HL-60 (cell line): ENCODE measurements around the gene SLCO1A2.

Experiments
- DNase-seq, 2 experiments: peaks; one replicate each; pipeline ENCODE4 v3.0.0-alpha.2; 2010 to 2020; ENCODE audit warnings: low read depth in 1 of 2, low spot score in 1 of 2
- H3K27ac ChIP-seq: fragments of 250-450 bp; sonication (Bioruptor Pico); replicated peaks from 2 replicates; pipeline ENCODE4 v1.5.1; 2020; ENCODE audit warnings: mild to moderate bottlenecking, moderate library complexity
- H3K27me3 ChIP-seq: fragments of 250-450 bp; sonication (Bioruptor Pico); 2 replicates; pipeline ENCODE4 v1.5.1; 2021; ENCODE audit warnings: mild to moderate bottlenecking, moderate library complexity; ENCODE audit not compliant: insufficient read depth, poor library complexity, severe bottlenecking
- H3K4me3 ChIP-seq: replicated peaks from 2 replicates; pipeline ENCODE4 v1.5.1; 2011; ENCODE audit warnings: mild to moderate bottlenecking, control low read depth, low read length; ENCODE audit not compliant: insufficient read depth
- CTCF ChIP-seq: IDR thresholded peaks from one replicate; pipeline ENCODE4 v1.5.1; 2011; ENCODE audit warnings: low read length, control low read depth, inconsistent platforms; ENCODE audit not compliant: insufficient read depth
- GABPA ChIP-seq: IDR thresholded peaks from 2 replicates; pipeline ENCODE4 v1.6.1; 2012; ENCODE audit warnings: low read depth
- POLR2AphosphoS5 ChIP-seq: IDR thresholded peaks from 2 replicates; pipeline ENCODE4 v1.6.1; 2012; ENCODE audit warnings: low read depth
- REST ChIP-seq: IDR thresholded peaks from 2 replicates; pipeline ENCODE4 v1.6.1; 2012; ENCODE audit warnings: low read depth; ENCODE audit not compliant: insufficient replicate concordance
- SPI1 ChIP-seq: IDR thresholded peaks from 2 replicates; pipeline ENCODE4 v1.6.1; 2012; ENCODE audit warnings: low read depth, mild to moderate bottlenecking, borderline replicate concordance

The SLCO1A2 gene

GRCh38 chr12:21324551-21324950 is 10.2 kb downstream of the SLCO1A2 start:
- Histone ChIP-seq H3K27me3 (no peaks in the 10 kb centered on the region), H3K4me3 (no peak overlapping the region), H3K27ac (no peak overlapping the region)
- DNase-seq = no peak
- TF ChIP-seq SPI1 = no peak
- TF ChIP-seq GABPA = no peak
- TF ChIP-seq CTCF = no peak
- no peak for TF ChIP-seq POLR2AphosphoS5
- no peak for TF ChIP-seq REST

- Histone ChIP-seq H3K4me3 (no peak overlapping the region), H3K27me3 (no peaks in the 10 kb centered on the region), H3K27ac (no peak overlapping the region)
- no peak for DNase-seq
- no peak for TF ChIP-seq CTCF
- TF ChIP-seq POLR2AphosphoS5 = no peak
- TF ChIP-seq REST = no peak
- TF ChIP-seq SPI1 = peak; percentile 20; the same call in 1 of the 2 replicates
These were observed 11.0 kb downstream of the SLCO1A2 start for GRCh38 chr12:21323736-21324135.

- no peak for DNase-seq
- H3K4me3 ChIP-seq = no peak overlapping the region
- H3K27ac ChIP-seq = no peak overlapping the region
- H3K27me3 ChIP-seq = no peaks in the 10 kb centered on the region
- TF ChIP-seq GABPA (no peak), CTCF (no peak)
These were observed 25.9 kb downstream of the SLCO1A2 start for GRCh38 chr12:21308785-21309184.

GRCh38 chr12:21305661-21306060 is 29.1 kb downstream of the SLCO1A2 start:
- H3K27me3 ChIP-seq = no peaks in the 10 kb centered on the region
- no peak overlapping the region for H3K4me3 ChIP-seq
- H3K27ac ChIP-seq = no peak overlapping the region
- no peak for DNase-seq
- TF ChIP-seq SPI1 = no peak
- TF ChIP-seq REST = no peak
- no peak for TF ChIP-seq CTCF
- no peak for TF ChIP-seq GABPA
- no peak for TF ChIP-seq POLR2AphosphoS5
